ENCODE measurements around the gene PUSL1. TPM values are rescaled to one million over a fixed set of nuclear protein-coding genes. Genes with fewer than 3 reads are reported as not detected.

The PUSL1 gene
- total RNA-seq, 4 donors from 2014 or later = 42.3 to 62.1 (median 53.7) TPM

GRCh38 chr1:1270813-1271212 lies 37.6 kb upstream of the PUSL1 start:
- no peak for TF ChIP-seq CTCF (IDR thresholded peaks at IDR 0.05)
- intact Hi-C loops (cut with DNase I; ENCODE audit: low total_unique reads) = no loop called here
- WGBS, 2 donors = 52 to 60% methylated on average over 7 of the region's 7 CpGs
- no peak overlapping the region for H3K4me3 ChIP-seq (ENCODE audit: low read depth, poor library complexity, severe bottlenecking)
- DNase-seq (ENCODE audit: low spot score in 2 of 2) = no peak

GRCh38 chr1:1272341-1273208 lies 35.8 kb upstream of the PUSL1 start:
- intact Hi-C loops (cut with DNase I; ENCODE audit: low total_unique reads) = no loop called here
- peak overlapping the region; percentile 95 for H3K4me3 ChIP-seq (ENCODE audit: low read depth, poor library complexity, severe bottlenecking)
- no peak for DNase-seq (ENCODE audit: low spot score in 2 of 2)
- WGBS, 2 donors = 25 to 41% methylated on average over 29 to 42 of the region's 43 CpGs
- TF ChIP-seq POLR2A (IDR thresholded peaks at IDR 0.05) (no peak), CTCF (IDR thresholded peaks at IDR 0.05) (no peak)

- WGBS, 2 donors = 0% methylated on average over 6 to 24 of the region's 31 CpGs
- intact Hi-C loops (cut with DNase I; ENCODE audit: low total_unique reads) = no loop called here
- DNase-seq (ENCODE audit: low spot score in 2 of 2) = no peak
- H3K4me3 ChIP-seq (ENCODE audit: low read depth, poor library complexity, severe bottlenecking) = peak overlapping the region; percentile 95
- TF ChIP-seq POLR2A (IDR thresholded peaks at IDR 0.05) = no peak
- TF ChIP-seq CTCF (IDR thresholded peaks at IDR 0.05) = no peak
Measured at GRCh38 chr1:1273209-1273511, 35.2 kb upstream of the PUSL1 start.

GRCh38 chr1:1273512-1274298 lies 34.7 kb upstream of the PUSL1 start, which contains the start of gene UBE2J2:
UBE2J2 (minus strand) TSS chr1:1273854; CDS start chr1:1267992, 5,862 bp downstream.
- WGBS, 2 donors = 1% methylated on average over 51 of the region's 105 CpGs; no CpG with 5 or more reads in 1 of the 2 donors
- peak; percentile 90 to 98 for DNase-seq (ENCODE audit: low spot score in 2 of 2)
- peak within 1 kb of the TSS; percentile 95 for H3K4me3 ChIP-seq (ENCODE audit: low read depth, poor library complexity, severe bottlenecking)
- intact Hi-C loops (cut with DNase I; ENCODE audit: low total_unique reads) = no loop called here
- no peak for TF ChIP-seq POLR2A (IDR thresholded peaks at IDR 0.05)
- TF ChIP-seq CTCF (IDR thresholded peaks at IDR 0.05) = no peak

- TF ChIP-seq CTCF (IDR thresholded peaks at IDR 0.05) = no peak
- TF ChIP-seq POLR2A (IDR thresholded peaks at IDR 0.05) = no peak
- intact Hi-C loops (cut with DNase I; ENCODE audit: low total_unique reads) = no loop called here
- DNase-seq (ENCODE audit: low spot score in 2 of 2) = no peak
- WGBS, 2 donors = 17 to 28% methylated on average over 11 to 22 of the region's 31 CpGs
- H3K4me3 ChIP-seq (ENCODE audit: low read depth, poor library complexity, severe bottlenecking) = peak overlapping the region; percentile 64
Measured at GRCh38 chr1:1274299-1274930, 34.0 kb upstream of the PUSL1 start.

Data from lower leg skin (tissue), 4 donors.